ENCODE results near the gene CTNNA2. TPM values are rescaled to one million over a fixed set of nuclear protein-coding genes. Genes with fewer than 3 reads are reported as not detected.

The CTNNA2 gene
- total RNA-seq, 1 experiment from 2014 or later, result 5.5 TPM

DNA sequence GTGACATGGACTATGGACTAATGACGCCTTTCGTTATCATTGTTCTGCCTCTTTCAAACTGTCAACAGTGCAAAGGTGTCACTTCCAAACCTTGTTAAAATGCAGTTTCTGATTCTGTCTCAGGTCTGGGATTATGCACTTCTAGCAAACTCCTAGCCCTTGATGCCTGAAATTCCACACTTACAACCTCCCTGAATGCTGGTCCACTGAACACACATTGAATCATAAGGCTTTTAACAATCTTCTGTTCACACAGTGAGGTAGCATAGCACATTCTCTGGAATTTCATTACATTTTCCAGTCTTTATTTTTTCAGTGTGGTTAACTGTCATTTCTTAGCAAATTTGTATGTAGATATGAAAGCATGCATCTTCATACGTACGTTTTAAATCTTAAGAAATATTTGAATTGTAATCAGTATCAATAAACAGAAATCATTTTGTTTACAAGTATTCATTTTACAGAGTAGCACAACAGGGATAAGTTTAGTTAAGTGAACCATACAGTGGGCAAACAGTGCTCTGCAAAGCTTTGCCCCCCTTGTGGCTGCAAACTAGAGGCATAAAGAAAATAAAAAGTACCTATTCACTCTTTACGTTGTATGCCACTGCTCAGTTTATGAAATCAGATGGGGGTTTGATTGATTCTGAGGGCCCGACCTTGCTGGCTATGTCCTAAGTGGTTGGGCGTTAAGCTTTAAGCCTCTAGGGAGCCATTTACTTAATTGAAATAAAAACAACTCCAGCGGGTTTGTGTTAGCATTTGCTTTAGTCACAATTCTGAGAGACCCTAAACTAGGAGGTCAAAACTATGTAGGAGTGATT lies 540.9 kb downstream of the CTNNA2 start:
- Histone ChIP-seq H4K91ac (ENCODE audit: insufficient read length, low read depth, low read length) (no peak overlapping the region), H4K8ac (replicated peaks; ENCODE audit: insufficient read length, low read depth, low read length) (no peak overlapping the region), H3K4me1 (ENCODE audit: insufficient read depth, low read length) (peaks cover 10% of the 10 kb centered on the region; the same call in 1 of the 2 replicates), H3K4me2 (ENCODE audit: insufficient read depth, insufficient read length, low read length) (no peak overlapping the region), H3K23me2 (ENCODE audit: insufficient read length, low read depth, low read length, poor library complexity, severe bottlenecking) (no peaks in the 10 kb centered on the region), H3T11ph (ENCODE audit: low read length) (no peak overlapping the region), H2AFZ (ENCODE audit: low read length) (no peak overlapping the region), H3K4ac (ENCODE audit: low read depth, low read length) (no peak overlapping the region), H3K9me3 (ENCODE audit: control insufficient read depth, low read depth, low read length) (no peaks in the 10 kb centered on the region), H3K23ac (ENCODE audit: insufficient read length, low read depth, low read length) (no peak overlapping the region), H4K5ac (ENCODE audit: insufficient read length, low read depth, low read length) (no peak overlapping the region), H3K27me3 (ENCODE audit: insufficient read depth, low read length) (no peaks in the 10 kb centered on the region), H3K79me2 (ENCODE audit: insufficient read depth, low read length) (no peaks in the 10 kb centered on the region), H2BK5ac (ENCODE audit: insufficient read length, low read length) (no peak overlapping the region), H3K9ac (ENCODE audit: extremely low read depth, insufficient read length, low read length) (no peak overlapping the region), H3K14ac (ENCODE audit: insufficient read depth, low read length) (no peak overlapping the region), H2BK12ac (ENCODE audit: insufficient read length, low read depth, low read length) (no peak overlapping the region), H2BK120ac (ENCODE audit: low read depth, low read length, poor library complexity, severe bottlenecking) (no peak overlapping the region), H2BK20ac (ENCODE audit: low read depth, low read length, poor library complexity, severe bottlenecking) (no peak overlapping the region), H3K79me1 (ENCODE audit: insufficient read depth, low read depth, low read length, poor library complexity, severe bottlenecking) (no peaks in the 10 kb centered on the region), H2BK15ac (ENCODE audit: low read depth, low read length) (no peak overlapping the region), H3K18ac (ENCODE audit: insufficient read length, low read depth, low read length) (no peak overlapping the region), H2AK5ac (ENCODE audit: insufficient read length, low read length) (no peak overlapping the region), H3K27ac (ENCODE audit: insufficient read length, low read depth, low read length) (no peak overlapping the region), H4K20me1 (ENCODE audit: control insufficient read depth, insufficient read depth, insufficient read length) (no peaks in the 10 kb centered on the region), H3K56ac (ENCODE audit: insufficient read length, low read depth, low read length) (no peak overlapping the region)
- Mint-ChIP-seq H3K27me3 (ENCODE audit: low read depth) (no peaks in the 10 kb centered on the region; the same call in 1 of the 2 replicates), H3K36me3 (ENCODE audit: insufficient read depth in 1 of 3, low read depth in 3 of 3) (no peaks in the 10 kb centered on the region), H3K27ac (no peak overlapping the region), H3K9me3 (no peaks in the 10 kb centered on the region), H3K4me1 (peaks cover 25 to 28% of the 10 kb centered on the region in 2 experiments), H3K4me3 (no peak overlapping the region)
- no peak for DNase-seq
- TF ChIP-seq, protein P1, sequence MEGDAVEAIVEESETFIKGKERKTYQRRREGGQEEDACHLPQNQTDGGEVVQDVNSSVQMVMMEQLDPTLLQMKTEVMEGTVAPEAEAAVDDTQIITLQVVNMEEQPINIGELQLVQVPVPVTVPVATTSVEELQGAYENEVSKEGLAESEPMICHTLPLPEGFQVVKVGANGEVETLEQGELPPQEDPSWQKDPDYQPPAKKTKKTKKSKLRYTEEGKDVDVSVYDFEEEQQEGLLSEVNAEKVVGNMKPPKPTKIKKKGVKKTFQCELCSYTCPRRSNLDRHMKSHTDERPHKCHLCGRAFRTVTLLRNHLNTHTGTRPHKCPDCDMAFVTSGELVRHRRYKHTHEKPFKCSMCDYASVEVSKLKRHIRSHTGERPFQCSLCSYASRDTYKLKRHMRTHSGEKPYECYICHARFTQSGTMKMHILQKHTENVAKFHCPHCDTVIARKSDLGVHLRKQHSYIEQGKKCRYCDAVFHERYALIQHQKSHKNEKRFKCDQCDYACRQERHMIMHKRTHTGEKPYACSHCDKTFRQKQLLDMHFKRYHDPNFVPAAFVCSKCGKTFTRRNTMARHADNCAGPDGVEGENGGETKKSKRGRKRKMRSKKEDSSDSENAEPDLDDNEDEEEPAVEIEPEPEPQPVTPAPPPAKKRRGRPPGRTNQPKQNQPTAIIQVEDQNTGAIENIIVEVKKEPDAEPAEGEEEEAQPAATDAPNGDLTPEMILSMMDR (conservative IDR thresholded peaks at IDR 0.05), result peak; percentile 20; the same call in 1 of the 3 replicates
- no CpG with 5 or more reads among the region's 8 CpGs for WGBS (ENCODE audit: extremely low coverage, insufficient read length, low lambda C conversion rate)

All from H9 (cell line).